ENCODE measurements around the gene COL6A5.

The COL6A5 gene

DNA sequence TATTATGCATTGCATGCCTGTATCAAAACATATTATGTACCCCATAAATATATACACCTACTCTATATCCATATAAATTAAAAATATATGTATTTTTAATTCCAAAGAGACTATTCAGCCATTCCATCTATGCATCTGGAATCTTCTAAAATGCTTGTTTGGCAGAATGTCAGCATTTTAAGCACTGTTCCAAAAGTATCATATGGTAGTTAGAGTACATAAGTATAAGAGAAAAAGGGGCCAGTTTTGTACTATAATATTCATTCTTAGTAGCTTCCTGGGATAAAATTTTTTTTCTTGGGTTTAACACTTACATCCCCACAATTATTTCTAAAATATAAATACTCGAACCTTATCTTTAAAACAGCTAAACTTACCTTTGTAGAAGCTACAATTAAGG, 111.1 kb downstream of the COL6A5 start:
- no peak for DNase-seq

DNA sequence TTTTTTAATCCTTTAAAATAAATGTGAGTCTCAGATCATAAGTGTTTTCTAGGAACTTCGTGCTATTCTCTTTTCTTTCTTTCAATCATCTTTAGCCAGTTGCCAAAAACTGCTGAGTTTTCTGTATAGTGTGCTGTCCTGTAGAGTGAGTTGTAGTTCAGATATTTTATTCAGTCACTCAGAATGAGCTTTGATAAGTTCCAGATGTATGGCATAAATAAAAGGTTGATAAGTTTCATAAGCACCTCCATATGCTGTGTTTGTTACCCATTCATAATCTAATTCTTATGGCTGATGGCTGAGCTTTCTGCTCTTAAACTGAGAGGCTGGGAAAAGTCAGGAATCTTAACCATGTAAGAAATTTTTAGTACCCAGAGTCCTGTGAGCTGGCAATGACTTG, 112.2 kb downstream of the COL6A5 start:
- DNase-seq, result no peak

DNA sequence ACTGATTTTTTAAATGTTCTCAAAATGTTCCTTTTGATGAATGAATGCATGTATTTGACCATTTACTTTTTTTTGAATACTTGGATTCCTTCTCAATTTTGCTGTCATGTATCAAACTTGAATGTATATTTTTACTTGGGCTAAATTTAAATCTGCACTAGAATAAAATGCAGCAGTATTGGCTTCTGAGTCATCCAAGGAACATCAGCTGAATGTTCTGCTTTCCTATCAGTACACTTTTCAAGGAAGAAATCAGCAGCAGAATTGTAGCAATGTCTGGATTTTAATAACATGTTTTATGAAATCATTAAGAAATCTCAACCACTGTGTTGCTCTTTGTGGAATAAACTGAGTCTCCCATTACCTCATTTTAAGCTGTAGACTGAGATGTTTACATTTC, 114.5 kb downstream of the COL6A5 start:
- DNase-seq, result no peak

DNA sequence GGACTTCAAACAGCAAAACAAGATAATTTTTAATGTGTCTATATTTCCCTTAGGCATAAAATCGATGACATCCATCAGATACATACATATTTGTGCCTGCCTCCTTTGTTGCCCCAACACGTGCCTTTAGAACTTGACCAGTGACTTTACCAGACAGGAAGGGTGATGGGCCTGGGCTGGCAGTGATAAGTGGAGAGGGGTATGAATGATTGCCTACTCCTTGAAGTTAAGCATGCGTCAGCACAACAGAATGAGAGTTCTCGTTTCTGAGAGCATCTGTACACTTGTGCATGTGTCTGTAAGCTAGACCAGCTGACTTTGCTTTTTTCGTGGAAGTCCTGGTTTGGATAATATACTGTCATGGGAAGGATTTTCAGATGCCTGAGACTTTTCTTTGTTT, 116.6 kb downstream of the COL6A5 start:
- no peak for DNase-seq

DNA sequence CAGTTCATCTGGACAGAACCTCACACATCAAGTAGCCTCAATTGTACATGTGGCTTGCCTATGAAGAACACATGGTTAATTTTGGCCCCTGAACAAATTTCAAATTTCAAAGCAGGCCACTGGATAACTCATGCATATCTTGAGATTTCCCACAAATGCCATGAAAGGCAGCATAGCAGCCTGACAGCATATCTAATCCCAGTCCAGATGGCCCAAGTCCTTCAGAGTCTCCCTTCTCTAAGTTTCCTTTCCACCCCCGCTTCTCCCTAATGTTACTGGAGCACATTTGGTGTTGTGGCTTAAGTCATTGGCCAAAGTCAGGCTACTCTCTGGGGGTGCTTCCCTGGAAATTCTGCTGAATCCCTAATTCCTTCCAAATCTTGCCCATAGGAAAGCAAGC, 117.7 kb downstream of the COL6A5 start:
- DNase-seq, result no peak

DNA sequence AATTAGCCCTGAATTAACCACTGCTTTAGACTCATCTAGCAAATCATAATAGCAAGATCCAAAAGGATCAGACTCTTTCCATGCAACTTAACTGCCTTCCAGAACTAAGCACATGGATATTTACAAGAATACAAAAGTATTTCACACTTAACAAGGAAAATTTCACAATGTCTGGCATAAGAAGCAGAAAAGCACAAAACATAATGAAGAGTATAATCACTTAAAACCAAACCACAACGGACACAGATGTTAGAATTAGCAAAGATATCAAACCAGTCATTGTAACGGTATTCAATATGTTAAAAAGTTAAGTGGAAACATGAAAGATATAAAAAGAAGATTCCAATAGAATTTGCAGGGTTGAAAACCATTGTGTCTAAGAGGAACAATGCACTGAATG, 120.0 kb downstream of the COL6A5 start:
- DNase-seq, result no peak

DNA sequence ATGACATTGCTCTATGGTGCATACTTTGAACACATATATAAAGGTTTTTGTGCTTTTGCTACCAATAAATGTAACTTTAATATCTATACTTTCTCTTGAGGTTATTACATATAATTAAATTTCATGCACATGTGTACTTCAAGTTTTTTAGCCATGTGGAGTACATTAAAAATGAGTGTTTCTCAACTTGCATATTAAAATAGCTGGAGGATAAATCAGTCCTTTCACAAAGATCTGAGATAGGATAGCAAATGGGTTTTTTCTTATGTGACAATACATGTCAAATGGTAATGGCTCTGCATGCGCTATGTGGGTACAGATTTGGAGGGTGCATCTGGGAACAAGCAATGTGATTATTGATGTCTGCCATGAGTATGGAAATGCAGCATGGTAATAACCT, 122.8 kb downstream of the COL6A5 start:
- DNase-seq, result no peak

DNA sequence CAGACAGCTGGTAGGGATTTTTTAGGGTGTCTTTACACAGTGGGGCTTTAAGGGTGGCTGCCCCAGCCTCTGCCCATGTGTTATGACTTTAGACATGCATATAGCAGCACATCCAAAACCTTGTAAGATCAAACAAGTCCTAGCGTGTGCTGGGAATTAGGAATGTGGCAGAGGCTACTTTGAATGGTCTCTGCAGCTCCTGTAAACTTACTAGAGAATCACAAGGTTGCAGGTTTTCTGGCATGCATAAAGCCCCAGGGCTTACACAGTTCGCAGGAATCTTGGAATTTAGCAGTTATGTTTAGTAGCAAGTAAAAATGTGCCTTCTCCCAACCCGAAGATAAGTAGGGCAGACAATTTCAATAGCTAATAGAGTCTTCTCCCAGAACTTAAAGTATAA, 124.7 kb downstream of the COL6A5 start:
- DNase-seq, result no peak

DNA sequence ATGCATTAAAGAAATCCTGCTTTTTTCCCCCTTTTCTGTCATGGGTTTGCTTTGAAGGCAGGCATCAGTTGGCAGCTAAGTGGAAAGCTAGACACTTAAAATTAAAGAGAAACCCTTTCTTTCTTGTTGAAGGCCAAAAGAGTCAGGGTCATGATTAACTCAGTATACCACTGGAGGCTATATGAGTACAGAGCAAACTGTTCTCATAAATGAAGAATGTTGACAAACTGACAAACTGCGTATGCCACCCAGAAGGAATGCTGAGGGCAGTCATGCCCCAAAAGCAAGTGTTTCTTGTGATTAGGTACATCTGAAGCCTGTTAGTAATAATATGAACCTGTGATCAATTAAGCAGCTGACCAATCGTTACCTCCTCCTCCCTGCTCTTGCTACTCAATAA, 127.9 kb downstream of the COL6A5 start:
- no peak for DNase-seq

DNA sequence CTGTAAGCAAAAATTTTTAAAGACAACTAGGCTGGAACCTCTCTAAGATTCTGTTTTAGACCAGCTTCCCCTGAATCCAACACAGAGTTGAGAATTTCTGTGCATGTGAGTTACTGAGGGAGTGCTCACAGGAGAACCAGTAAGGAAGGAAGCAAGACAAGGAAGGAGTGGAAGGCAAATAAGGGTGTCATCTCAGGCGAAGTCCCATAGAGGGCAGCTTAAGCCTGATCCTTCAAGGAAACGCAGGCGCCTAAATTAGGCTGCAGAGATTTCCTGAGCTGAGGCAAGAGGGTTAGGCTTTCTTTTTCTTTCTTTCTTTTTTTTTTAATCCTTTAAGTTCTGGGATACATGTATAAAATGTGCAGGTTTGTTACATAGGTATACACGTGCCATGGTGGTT, 135.3 kb downstream of the COL6A5 start:
- no peak for DNase-seq

DNA sequence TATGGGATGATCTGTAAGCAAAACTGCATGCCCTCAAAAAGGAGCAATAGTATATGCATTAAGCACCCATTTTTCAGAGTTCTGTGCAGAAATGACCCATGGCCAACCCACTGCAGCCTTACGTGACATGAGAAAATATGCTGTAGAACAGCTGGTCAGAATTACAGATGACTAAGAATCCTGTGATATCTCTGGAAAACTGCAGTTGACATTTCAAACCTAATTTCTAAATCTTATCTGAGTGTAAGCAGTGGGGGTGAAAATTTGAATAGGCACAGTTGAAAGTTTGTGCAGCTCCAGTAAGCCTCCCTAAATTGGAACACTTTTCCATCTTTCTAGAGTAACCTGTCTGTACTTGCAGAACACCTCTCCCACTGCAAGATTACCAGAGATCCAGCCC, 142.8 kb downstream of the COL6A5 start:
- DNase-seq, result no peak

DNA sequence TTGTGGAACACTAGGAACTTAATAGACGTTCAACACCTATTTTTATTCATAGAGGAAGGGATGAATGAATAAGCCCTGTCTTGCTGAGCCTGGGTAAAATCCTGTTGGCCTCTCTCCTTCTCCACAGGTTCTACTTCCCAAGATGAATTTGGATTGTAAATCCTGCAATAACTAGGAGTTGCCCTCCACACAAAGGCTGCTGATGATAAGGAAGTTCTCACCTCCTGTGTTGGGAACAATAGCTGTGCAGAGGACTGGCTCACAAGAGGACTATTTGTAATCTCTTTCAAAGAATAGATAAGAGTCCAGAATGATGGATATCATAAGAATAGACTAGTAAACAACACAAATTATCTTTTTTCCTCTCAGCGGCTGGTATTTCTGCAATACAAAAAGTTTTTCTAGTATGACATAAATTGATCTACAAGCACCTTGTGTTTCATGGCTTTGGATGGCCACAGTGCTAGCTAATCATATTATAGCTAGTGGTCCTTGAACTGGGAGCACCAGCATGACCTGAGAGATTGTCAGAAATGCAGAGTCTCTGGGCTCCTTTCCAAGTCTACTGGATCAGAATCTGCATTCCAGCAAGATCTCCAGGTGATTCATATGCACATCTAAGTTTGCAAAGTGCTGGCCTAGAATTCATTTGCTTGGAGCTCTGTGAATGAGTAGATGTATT, 143.4 kb downstream of the COL6A5 start:
- no peak for DNase-seq

DNA sequence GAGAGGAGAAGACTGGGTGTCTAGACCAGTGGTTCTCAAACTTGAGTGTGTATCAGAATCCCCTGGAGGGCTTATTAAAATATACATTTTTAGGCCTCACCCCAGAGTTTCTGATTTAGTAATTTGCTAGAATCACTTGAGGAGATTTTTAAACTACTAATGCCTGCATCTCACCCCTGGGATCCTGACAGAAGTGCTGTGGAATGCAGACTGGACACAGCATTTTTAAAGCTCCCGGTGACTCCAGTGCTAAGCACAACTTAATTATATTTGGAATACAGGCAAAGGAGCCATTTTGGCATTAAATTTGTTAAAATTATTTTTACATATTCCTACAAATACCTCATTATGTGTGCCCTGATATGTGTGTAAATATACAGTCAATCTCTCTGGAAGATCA, 144.8 kb downstream of the COL6A5 start:
- DNase-seq, result no peak

DNA sequence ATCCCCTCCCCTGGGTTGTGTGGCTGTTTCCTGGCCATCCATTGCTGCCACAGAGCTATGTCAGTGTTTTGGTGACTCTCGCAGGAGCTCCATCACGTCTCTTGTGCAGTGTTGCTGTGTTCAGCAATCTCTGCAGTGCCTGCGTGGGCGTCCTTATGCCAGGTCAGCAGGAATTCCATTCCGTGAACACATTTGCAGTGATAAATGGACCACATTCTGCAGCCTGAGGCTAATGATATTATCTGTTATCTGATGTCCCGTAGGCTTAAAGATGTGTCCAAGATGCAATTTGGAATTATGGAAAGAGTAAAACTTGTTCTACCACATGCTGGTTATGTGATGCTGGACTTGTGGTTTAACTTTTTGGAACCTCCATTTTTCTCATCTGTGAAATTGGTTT, 146.0 kb downstream of the COL6A5 start:
- no peak for DNase-seq

DNA sequence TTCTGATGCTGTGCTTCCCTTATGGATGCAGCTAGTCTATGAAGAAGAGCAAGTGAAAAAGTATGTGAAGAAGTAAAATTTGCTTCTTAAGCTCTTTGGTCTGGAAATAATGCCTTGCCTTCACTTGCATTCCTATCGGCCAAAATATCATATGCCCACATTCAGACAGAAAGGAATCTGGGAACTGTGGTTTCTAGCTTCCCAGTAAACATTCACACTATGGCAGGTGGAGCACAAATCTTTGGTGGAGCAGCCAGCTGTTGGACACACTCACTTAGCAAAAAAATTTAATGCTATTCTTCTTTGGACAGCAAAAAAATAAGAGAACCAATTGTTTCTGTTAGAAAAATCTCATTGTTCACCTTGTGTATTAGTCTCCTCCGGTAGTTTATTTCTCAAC, 159.2 kb downstream of the COL6A5 start:
- no peak for DNase-seq

DNA sequence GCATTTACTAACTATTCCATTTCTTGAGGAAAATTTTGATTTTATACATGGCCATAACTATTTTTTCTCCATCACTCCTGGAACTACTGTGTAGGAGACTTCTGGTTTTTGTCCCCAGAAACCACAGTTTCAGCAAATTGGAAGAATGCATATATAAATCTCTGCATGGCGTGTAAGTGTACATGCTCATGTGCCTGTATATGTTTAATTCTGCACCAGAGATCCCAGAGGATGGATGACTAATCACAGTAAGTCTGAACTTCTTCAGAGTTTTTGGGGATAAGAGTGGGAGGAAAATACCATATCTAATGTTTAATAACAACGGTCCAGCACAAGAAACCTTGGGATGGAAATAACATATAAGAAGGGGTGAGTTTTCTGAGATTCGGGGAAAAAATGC, 160.6 kb downstream of the COL6A5 start:
- DNase-seq, result no peak

DNA sequence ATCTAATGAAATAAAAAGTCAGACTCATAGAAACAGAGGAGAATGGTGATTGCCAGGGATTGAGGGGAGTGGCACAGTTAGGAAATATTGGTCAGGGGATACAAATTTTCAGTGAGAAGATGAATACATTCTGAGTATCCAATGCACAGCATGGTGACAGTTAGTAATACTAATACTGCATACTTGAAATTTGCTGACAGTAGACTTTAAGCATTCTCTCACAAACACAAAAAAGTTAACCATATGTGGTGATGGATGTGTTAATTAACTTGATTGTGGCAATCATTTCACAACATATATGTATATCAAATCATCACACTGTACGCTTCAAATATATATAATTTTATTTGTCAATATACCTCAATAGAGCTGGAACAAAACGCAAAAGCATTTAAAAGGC, 162.3 kb downstream of the COL6A5 start:
- no peak for DNase-seq

DNA sequence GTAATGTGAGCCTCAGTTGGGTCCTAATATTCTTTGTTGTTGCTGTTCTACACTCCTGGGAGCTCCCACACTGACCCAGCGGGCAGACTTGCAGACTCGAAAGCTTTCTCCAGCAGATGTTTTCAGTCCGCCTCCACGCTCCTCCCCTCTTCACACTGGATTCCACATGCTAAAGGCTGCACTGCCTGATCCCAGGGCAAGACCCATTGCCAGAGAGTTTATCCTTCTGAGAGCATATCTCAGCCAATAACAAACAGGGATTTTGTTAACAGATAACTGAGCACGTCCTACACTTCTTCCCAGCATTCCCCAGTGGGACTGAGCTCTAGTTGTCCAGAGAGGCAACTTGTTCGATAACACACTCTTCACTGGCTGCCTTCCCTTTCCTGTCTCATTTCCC, 163.5 kb downstream of the COL6A5 start:
- no peak for DNase-seq

DNA sequence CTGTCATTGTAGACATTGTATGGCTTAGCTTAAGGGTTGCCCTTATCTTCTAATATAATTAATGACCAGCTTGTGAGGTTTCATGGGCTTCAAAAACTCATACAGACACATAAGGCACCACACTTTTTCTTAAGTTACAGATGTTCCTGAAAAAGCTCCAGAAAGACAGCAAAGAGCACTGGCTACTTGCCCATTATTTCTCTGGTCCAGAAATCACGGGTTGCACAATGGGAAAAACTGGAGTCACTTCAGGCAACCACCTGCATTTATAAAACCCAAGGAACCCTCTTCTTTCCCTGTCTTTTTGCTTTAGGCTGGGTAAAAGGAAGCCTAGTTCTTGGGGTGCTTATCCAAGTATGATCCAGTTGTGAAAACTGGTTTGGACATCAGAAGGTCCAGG, 169.2 kb downstream of the COL6A5 start:
- no peak for DNase-seq

DNA sequence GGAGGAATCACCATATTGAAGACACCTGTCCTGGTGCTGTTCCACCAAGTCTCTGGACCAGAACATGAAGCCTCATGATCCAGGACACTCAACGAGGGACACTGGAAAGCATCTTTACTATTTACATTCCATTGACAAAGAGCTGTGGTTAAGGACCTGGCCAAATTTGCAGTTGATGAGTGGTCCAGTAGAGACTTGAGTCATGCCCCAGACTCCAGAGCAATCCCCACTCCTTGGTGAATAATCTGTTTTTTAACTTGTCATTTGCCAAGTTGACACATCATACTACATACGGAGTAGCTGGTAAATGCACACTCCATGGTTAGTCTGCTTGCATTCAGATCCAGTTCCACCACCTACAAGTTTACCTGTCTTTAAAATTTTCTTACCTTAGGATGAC, 170.3 kb downstream of the COL6A5 start:
- DNase-seq, result no peak

DNA sequence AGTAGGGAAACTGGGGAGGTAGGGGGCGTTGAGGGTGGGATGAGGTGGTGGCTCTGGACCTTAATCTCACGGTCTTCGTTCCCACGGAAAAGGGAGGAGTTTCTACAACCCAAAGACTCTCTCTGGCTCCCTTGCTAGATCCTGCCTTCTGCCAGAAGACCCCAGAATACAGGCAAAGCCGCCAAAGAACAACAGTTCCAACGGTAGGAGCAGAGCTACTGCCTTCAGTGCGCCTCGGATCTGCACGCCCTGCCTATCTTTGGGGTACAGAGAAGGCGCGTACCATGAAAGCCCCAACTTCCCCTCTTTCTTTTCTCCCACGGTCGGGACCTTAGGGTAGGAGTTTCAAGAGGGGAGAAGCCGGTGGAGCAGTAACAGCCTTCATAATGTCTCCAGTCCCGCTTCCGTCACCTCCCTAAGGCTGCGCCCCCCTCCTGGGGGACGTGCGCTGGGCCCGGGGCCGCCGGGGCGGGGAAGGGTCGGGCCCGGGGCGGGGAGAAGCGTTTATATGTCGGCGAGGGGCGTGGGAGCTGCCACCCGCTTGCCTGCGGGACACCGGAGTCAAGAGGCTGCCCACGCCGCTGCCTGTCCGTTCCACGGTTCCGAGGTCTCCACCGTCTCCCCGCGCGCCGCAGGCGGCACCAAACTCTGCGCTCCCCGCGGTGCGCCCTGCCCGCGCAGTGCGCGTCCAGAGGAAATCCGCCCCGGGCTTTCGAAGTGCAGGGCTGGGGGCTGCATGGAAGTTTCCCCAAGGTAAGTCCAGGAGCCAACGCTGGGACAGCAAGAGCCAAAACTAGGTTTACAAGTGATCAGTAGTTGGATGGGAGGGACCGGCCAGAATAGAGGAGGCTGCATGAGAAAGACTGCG, 171.4 kb downstream of the COL6A5 start, which contains the start of gene COL6A6:
TSS of gene COL6A6 (plus strand) at position 533 of the 868 bp plus-strand sequence. CDS start 43,188 bp downstream, outside the sequence.
- DNase-seq, result no peak

DNA sequence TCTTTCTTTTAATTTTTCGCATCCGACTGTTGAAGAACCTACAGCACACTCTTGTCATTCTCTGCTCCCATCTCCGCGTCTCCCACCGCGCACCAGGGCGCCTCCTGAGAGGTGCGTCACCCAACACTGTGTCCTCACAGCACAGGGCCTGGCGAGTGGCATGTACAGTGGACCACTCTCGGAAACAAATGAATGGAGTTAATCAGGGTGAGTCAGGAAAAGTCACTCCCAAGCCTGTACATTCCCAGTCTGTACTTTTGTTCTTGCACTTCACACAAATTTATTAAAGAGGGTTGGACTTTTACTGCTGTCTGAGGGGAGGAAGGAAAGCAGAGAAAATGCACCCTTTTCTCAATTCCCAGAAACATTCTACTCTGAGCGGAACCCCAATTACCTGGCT, 172.1 kb downstream of the COL6A5 start:
- DNase-seq, result no peak

DNA sequence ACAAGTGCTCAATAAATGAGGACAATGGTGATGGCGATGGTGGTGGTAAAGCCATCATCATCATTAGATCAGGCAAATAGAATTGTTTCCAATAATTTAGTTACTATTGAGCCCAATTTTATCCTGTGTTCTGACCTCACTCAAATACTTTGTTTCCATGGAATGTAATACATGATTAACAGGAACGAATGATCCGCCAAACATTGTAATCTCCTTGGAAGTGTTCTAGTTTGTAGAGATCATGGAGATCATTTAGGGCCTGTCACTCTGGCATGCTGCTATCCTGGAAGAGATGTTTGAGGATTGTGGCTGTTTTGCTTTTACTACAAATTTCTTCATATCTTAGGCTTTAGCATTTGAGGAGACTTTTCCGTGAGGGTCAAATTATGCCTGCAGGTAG, 174.3 kb downstream of the COL6A5 start:
- no peak for DNase-seq

DNA sequence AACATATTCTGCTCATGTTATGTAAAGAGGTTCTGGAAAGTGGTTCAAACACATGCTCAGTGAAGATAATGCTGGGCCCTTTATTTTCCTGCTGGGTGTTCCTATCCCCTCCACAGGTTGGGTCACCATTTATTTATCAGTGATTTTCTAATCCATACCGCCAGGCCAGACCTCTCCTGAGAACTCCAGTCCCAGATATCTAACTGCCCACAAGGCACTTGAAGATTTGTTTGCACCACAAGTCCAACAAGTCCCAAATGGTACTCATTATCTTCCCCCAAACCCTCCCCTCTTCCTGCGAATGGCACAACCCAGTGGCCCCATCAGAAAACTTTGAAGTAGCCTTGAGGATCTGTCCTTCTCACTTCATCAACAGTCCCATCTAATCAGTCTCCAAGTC, 176.9 kb downstream of the COL6A5 start:
- no peak for DNase-seq

DNA sequence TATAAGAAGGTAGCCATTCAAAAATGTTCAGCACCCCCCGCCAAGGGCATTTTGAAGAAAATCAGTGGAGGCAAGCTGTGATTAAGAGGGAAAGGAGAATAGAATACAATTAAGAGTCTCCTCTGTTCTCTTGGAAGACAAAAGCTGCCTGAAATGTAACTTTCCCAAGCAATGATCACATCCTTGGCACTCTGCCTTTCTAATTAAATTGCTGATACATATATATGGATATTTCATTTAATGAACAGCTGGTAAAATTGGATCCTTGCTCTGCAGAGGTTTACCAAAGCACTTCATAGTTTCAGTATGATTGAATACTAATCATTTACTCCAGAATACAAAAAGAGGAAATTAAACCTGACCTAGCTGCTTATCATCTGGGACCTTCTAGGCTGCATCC, 182.0 kb downstream of the COL6A5 start:
- no peak for DNase-seq
